HG02943 (cell line): ENCODE results near the gene RBMS3.

Experiments used
- ATAC-seq: cut with Tn5 transposase; IDR thresholded peaks from one replicate; pipeline ENCODE4 v1.9.1; 2021; ENCODE audit warnings: mild to moderate bottlenecking, low read depth, moderate library complexity; ENCODE audit not compliant: unreplicated experiment

RBMS3 gene

DNA sequence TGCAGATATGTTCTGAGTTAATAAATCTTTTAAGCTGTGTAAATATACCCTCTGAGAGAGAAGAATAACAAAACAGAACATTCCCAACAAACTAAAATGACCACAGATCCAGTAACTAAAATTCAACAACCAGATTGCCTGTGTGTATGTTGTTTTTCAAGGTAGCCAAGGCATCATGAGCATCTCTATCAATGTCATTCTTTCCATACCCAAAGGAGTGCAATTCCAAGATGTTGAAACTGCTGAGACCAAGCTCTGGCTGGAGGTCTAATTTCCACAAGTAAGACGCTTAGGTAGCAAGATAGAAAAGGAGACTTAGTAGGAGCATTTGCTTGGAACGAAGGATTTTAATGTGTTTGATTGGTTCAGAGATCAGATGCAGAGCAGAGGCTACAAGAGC is 276.3 kb downstream of the RBMS3 start:
- no peak for ATAC-seq

DNA sequence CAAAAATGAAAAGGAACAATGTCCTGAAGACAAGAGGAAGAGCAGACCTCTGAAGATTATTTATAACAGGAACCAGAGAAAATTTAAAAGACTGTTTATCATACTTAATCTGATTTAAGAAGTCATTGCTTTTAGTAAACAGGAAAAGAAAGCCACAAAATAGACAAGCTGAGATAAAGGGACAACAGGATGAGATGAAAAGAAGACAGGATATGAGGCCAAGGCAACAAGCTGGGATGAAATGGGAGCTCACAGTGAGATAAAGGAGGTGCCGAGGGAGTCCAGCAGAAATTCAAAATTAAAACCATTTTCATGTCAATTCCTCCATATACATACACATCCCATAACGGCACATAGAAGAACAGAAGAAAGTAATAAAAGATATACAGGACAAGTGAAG is 277.0 kb downstream of the RBMS3 start:
- no peak for ATAC-seq

DNA sequence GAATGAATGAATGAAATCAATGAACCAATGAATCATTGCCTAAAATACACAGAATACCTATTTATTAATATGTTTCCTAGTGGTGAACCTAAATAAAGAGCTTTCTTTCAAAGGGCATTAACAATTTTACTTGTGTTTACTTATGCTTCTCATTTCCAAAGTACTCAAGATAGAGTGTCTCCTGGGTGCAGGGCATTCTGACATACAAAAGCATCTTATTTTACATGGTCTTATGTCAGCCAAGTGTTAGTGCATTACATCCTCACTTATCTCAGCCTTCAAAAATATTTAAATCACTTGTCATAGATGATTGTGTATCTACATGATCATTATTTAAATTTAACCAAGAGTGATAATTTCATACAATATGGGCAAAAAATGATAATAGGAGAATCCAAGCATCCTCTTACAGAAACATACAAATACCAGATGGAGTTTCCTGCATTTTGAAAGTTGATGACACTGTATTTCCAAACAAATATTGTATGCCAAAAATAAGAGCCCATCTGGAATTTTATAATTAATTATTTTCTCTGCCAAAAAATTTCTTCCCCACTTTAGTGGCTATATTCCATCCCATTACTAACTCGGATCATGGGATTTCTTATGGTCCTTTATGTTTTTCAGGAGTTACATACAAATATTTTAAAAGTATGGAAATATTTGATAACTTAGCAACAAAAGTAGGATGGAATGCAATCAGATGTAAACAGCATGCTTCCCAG is 279.0 kb downstream of the RBMS3 start:
- ATAC-seq = no peak

DNA sequence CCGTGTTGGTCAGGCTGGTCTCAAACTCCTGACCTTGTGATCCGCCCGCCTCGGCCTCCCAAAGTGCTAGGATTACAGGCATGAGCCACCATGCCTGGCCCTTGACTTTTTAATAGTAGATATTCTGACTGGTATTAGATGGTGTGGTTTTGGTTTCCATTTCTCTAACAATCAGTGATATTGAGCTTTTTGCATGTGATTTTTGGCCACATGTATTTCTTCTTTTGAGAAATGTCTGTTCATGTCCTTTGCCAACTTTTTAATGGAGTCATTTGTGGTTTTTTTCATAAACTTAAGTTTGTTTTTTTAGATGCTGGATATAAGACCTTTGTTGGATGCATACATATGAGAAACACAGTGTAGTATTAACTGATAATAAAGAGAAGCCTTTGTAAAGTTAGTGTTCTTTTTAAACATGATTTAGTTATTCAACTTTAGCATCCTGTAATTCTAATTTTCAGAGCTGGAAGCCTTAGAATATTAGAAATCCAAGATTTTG is 280.8 kb downstream of the RBMS3 start:
- no peak for ATAC-seq

DNA sequence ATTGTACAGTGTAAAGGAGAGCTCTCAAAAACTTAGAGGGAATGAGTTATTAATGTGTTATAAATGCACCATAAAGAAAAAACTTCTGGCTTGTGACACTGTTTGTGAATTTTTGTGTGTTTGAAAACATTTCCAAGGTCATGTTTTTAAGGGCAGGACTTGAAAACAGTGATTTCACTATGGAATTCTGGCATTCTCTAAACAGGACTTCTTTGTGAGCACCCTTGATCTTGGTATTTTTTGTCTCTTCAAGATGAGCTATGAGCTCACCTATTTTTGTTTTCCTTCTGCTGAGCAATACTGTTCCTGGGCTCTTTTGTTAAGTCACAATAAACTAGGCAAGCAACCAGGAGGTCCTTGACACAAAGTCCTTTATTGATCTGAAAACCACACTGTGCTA is 284.4 kb downstream of the RBMS3 start:
- no peak for ATAC-seq

DNA sequence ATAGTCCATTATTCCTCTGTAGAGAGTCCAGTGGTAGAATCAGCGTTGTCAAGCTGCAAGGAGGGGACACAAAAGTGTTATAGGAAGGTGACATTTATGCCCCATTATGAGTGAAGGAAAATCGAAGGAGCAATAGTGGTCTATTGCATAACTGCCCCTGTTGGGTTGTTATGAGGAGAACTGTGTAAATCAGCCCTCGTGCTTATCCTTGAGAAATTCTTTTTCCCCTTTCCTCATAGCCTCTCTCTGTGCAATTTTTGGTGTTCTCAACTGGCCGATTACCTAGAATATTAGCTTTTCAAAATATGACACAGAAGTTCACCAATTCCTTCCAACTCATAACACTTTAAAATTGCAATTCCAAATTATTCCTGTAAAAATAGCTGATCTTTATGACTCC is 286.6 kb downstream of the RBMS3 start:
- no peak for ATAC-seq

DNA sequence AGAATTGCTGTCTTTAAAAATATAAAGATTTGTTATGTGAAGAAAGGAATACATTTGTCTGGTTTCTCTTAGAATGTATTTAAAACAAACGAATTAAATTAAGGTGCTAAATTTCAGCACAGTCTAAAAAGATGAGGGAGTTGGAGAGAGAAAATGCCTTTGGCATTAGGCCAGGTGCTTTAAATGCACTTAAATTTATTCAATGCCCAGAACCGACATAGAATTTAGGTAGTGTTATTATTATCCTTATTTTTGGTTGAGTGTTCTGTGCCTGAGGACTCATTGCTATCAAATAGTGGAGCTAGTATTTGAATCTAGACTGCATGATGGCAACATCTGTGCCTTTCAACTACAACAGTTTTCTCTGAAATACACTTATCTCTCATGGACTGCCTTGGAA is 287.5 kb downstream of the RBMS3 start:
- no peak for ATAC-seq

DNA sequence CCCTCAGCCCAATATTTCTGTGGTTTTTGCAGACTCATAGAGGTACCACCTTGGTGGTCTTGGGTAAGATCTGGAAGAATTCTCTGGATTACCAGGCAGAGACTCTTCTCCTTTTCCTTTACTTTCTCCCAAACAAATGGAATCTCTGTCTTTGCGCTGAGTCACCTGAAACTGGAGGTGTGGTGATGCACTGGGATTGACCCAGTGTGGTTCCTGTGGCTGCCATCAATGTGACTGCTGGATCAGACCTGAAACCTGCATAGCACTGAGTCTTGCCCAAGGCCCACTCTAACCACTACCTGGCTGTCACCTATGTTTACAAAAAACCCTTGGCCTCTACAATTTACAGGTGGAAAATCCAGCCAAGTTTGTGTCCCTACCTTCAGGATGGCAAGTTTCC is 295.3 kb downstream of the RBMS3 start:
- no peak for ATAC-seq

DNA sequence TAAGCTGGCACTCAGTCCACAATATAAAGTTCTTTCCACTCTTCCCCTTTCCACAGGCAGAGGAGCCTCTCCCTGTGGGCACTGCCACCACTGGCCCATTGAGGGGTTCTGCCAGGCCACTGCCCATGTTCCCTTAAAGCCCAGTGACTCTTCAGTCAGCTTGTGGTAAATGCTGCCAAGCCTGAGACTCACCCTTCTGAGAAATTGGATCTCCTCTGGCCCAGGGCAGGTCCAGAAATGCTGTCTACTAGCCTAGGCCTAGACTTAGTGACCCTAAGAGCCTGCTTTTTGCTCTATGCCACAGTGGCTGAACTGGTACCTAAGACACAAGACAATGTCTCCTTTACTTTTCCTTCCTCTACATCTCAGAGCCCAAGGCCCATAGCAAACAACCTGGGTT is 295.8 kb downstream of the RBMS3 start:
- ATAC-seq = no peak

DNA sequence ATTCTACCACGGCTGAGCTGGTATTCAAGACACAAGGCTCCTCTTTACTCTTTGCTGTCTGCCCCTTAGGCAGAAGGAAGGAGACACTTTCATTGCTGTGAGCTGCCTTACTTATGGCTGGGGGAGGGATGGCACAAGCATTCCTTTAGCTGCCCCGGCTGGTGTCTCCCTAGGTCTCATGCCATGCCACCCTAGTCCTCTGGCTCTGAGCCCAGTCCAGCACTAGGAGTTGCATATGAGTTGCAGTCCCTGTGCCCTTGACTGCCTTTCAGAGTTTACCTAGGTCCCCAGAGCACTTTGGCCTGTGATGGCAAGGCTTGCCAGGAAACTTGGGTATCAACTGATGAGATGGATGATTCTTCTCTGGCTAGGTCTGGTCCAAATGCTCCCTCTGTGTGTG is 296.4 kb downstream of the RBMS3 start:
- ATAC-seq = no peak

DNA sequence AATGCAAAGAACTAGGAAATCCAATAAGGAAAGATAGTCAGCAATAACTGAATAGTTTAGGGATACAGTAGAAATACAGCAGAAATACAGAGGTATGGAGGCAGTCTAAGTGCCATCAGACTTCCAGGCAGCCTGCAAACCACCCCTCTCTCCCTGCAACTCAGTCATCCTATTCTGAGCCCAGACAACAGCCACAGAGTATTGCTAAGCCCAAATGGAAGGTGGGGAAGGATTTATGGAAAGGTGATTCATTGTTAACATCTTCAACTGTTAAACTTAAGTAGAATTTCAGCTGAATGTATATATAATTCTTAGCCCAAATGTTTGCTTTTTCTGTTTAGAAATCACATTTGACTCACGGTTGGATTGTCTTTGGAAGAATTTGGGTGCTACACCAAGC is 300.4 kb downstream of the RBMS3 start:
- no peak for ATAC-seq

DNA sequence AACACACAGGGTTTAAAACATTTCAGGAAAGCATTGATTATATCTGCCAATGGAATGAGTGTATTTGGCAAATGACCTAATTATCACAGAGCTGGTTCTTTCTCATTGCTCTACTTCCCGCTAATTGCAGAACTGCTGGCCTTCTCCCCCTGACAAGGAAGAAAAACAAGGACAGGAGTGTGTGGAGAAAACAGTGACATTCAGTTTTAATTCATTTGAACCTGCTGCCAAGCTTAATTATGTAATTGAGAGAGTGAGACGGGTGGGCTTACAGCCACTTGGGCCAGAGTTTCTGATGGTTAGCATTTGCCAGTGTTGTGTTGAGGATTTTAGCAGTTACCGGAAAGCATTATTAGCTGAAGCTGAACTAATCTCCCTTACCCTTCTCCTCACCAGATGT is 301.4 kb downstream of the RBMS3 start:
- no peak for ATAC-seq

DNA sequence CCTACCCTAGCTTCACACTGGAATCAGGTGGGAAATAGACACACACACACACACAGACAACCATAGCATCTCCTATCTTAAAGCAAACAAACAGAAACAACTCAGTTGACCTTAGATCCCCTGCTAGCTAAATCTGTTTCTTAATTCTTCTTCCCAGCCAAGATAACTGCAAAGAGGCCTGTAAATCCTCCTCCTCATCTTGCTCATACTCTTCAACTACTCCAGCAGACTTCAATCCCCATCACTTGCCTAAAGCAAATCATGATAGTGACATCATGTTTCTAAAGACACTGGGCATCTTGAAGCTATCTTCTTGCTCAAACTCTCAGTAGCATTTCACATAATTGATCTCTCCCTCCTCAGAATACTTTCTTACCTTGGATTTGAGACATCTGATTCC is 303.0 kb downstream of the RBMS3 start:
- ATAC-seq = no peak

DNA sequence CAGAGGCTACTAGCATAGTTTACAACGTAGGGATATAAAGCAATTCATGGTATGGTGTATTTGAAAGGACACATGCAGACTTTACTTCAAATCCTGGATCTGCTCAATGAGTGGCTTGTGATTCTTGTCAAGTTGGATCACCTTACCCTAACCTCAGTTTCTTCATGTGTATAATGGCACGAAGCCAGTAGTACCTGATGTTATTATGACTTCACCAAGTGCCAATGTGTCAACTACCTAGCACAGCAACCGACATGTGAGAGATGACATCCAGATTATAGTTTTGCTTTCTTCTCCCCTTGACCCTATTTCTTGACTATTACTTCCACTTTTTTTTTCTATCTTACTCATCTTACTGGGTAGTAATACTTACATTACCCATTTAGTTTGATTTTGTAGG is 304.5 kb downstream of the RBMS3 start:
- no peak for ATAC-seq

DNA sequence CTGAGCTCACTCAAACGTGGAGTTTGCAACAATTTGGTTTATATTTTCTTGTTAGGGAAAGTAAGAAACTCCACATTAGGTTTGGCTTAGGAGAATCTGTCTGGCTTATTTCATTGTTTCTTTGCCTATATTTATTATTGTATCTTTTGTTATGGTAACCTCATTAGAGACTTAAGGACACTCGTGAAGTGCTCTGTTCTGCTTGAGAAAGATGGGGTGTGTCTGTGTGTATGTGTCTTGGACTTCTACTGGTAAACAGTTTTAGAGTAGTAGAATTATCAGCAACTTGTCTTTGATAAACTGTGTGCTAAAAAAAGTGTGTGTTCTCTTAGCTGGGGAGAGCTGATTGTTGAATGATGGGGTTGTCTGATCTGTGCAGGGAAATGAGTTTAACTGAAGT is 306.5 kb downstream of the RBMS3 start:
- no peak for ATAC-seq

DNA sequence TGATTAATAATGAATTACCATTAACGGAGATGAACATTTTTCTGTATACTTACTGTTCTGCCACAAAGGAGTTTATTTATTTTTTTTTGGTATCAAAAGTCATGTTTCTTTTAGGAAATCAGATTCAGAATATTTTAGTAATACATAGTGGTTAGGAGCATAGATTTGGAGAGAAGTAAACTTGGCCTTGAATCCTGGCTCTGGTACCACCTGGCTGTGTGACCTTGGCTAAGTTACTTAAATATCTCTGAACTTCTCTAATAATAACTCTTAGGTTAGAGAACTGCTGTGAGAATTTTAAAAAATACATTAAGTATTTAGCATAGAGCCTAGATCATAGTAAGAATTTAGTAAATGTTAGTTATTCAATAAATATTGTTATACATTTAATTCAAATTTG is 309.1 kb downstream of the RBMS3 start:
- no peak for ATAC-seq

DNA sequence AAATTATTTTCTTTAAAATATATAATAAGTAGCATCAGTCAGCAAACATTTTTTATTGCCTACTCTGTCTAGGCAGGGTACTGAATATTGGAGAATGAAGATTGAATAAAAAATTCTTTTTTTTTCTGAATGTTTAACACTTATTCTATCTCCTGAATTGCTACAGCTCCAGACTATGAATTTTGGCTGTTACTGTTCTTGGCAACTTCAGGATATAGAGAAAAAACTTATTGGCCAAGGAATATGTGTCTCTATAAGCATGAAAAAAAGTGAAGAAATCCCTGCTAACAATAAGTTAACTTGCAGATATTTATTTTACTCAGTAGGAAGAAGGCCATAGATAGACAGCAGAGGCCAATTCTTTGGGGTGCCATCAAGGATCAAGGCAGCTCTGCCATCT is 309.6 kb downstream of the RBMS3 start:
- no peak for ATAC-seq

DNA sequence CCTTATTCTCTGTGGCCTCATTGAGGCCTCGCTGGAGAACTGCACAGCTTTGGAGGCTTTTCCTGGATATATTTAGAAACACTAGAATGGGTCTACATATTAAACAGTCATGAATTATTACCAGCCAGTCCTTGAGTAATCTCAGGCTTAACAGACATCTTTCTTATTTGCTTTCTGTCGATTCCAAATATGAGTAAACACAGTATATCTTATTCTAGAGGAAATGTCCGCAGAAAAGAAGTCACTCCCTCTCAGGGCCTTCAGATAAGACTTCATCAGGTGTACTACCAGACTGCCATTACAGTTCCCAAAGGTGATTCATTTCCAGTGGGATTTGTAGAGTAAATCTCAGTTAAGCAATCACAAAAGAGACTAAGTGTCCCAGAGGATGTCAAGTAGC is 310.7 kb downstream of the RBMS3 start:
- no peak for ATAC-seq

DNA sequence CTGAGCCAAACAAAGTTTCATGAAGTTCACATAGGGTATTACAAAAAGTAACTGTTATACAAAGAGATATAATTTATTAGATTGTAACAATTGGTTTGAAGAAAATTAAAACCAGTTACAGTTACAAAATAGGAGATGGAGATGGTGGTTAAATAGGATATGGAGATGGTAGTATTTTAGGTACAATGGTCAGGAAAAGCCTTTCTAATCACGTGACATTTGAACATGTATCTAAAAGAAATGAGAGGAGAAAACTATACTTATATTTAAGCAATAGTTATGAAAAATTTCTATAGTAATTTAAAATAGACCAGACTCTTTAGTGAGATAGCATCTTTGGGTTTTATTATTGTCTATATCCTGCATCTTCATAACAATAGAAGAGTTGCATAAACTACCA is 312.9 kb downstream of the RBMS3 start:
- ATAC-seq = no peak

DNA sequence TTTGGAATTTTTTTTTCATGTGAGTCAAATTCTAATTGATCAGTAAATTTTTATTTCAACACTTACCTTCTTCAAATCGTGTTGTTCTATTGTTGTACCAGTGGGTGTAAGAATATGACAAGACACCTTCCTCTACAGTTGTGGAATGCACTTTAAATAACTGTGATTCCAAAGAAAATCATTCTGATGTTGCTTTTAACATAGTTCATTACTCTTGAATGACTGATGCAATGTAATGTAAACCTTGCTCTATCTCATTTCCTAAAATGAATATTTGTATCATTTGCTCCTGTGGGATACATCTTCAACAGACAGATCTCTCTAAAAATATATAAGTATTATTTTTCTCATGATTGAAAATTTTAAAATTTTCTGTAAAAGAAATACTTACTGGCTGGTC is 313.4 kb downstream of the RBMS3 start:
- no peak for ATAC-seq

DNA sequence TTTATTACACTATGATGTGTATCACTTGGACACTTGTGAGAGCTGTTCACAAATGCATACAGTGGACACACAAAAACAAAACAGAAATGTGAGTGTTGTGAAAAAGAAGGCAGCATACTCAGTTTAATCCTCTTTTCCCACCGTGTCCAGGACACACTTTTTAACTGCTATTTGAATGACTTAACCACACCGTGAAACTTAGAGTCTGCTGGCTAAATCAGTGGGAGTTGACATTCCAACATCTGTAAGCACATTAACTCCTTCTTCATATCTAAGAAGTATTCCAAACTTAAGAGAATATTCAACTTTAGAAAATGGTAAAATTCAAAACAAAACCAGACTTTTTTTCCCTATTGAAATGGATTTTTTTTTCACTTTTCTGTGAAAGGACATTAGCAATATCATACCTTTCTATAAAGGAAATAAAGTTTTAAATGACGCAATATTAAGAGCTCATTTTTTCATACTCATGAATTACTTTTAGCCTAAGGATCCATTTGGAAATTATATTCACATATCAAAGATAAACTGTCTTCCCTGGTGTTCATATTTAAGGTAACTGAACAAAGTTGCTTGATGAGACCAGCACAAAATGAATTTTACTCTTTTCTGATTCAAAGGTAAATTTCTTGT is 316.6 kb downstream of the RBMS3 start:
- ATAC-seq = no peak

DNA sequence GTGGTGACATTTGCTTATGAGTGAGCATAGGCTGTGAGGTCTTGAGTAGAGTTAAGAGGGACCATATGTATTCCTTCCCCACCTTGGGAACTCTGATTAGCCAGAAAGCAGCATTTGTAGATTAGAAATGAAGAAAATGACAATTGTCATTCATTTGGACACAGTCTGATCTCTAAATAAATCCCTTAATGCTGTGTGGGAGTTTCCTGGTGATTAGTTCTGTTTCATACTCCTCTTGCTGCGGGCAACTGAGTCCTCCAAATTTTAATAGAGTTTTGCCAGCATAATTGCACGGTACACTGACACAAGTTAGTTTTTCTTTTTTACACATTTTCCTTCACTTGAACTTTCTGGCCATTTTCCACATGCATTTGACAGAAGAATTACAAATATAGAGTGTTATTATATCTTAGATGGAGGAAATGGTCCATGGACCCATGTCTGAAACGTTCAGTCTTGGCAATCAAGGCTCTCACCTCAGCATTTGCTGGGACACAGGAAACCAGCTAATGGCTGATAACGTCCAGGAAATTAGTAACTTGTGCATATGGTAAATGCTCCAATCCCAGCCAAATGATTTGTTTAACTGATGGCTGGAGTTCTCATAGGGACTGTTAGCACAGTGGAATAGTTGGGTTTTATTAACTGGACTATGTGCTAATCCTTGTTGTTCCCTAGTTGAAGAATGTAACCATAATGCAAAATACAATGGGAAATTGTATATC is 321.2 kb downstream of the RBMS3 start:
- ATAC-seq = no peak
